ENCODE data around the gene PTPRB.

The PTPRB gene

GRCh38 chr12:70590549-70591226 is 46.5 kb downstream of the PTPRB start:
- DNase-seq, result no peak

GRCh38 chr12:70590051-70590450 is 47.2 kb downstream of the PTPRB start:
- DNase-seq, result peak; percentile 58

GRCh38 chr12:70584332-70584731 is 52.9 kb downstream of the PTPRB start:
- no peak for DNase-seq

DNA sequence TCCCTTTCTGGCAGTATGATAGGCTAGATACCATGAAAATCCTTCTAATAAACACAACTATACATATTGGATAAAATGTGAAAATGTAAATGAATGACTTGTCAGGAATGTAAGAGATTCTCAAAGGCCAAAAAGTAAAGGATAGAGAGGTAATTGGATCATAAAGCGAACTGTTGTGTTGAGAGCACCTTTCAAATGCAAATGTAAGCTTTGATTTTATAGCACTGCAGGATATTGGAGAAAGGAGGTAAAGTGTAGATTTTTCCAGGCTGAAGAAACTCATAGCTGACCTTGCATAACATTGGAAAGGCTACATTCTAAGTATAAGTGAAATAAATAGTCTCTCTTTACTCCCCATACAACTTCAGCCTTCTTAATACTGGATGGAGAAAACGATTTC is 54.0 kb downstream of the PTPRB start:
- no peak for DNase-seq

DNA sequence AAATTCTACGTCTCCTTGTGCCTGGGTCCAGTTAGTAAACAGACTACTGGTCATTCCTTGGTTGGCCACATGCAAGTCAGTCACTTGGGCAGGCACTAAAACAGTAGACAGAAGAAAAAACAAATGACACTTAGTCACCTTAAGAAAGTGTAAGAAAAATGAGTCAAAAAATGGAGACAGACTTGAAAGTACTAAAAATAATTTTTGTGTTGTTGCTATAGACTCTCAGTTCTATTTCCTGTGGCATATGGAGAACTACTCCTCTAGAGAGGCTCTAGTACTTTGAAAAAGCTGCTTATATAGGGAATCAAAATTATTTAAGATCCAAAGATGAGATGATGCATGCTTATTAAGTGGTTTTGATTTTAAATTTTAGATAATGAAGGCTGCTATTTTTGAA is 56.0 kb downstream of the PTPRB start:
- DNase-seq, result no peak

- no peak for DNase-seq
These were observed 60.0 kb downstream of the PTPRB start for GRCh38 chr12:70577283-70577634.

DNA sequence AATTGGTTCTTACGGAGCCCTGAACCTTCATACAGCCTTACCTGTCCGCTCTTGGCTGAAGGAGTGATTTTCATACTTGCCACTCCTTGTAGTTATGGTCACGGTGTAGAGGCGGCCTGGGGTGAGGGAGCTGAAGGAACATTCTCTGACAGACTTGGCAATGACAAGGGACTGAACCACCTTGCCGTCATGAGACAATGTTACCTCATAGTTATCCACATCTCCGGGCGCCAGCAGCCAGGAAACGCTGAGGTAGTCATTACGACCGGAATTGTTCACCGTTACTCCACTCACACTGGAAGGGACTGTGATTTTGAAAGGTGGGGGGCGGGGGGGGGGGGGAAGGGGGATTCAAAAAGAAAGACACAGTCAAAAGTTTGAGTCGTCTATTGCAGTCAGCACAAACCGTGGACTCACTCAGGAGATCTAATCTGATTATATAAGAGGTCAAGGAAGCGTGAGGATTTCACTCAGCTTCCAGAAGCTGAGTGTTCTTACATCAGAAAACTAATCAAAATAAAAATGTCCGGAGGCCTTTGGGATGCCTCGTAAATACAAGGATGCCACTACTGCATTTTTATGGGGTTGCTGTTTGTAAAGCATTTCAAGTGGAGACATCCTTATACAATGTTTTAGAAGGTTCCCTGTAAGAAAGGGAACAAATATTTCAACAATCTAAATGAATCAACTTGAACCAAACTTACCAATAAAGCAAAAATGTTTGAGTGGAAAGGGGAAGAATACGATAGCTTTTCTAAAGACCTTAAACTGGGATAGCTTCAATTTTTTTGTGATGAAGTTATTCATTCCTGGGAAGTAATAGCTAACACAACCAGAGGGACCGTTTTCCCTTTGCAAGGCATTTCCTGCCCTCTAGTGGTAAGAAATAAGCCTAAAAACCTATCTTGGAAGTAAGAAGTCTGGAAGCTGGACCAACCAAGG is 60.6 kb downstream of the PTPRB start:
- peak; percentile 7 for DNase-seq

GRCh38 chr12:70571705-70572268 is 65.4 kb downstream of the PTPRB start:
- no peak for DNase-seq

DNA sequence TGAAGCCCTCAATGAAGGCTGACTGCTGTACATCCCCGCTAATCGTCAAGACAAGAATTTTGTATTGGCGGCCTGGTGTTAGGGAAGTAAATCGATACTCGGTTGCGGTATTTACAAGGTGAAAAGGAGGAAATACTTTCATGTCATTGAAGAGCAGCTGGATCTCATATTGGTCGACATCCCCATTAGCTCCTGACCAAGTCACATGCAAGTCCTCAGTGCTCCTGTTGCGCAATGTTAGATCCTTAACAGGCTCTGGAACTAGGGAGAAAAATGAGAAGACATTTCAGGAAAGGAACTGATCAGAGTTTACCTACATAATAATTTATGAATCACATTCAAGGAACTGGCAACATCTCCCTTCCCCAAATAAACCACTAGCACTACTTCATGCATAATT is 66.2 kb downstream of the PTPRB start:
- DNase-seq, result no peak

GRCh38 chr12:70561550-70561949 is 75.7 kb downstream of the PTPRB start:
- no peak for DNase-seq

GRCh38 chr12:70560671-70561070 is 76.6 kb downstream of the PTPRB start:
- no peak for DNase-seq

DNA sequence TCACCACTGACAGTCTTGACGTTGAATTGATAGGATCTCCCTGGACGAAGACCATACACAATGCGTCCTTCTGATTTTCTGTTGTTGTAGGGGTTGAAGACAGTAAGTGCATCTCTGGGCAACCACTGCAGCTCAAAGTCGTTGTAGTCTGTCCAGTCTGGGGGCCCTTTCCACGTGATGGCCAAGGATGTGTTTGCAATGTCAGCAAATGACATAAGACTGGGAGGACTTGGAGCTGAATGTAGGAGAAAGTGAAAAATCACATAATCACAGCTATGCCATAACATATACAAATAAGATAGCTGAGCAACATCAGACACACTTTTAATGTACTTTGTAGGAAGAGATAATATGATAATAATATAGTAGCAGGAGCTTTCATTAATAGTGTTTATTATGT is 77.8 kb downstream of the PTPRB start:
- DNase-seq, result no peak

- DNase-seq, result no peak
These were observed 79.5 kb downstream of the PTPRB start for GRCh38 chr12:70557583-70558191.

DNA sequence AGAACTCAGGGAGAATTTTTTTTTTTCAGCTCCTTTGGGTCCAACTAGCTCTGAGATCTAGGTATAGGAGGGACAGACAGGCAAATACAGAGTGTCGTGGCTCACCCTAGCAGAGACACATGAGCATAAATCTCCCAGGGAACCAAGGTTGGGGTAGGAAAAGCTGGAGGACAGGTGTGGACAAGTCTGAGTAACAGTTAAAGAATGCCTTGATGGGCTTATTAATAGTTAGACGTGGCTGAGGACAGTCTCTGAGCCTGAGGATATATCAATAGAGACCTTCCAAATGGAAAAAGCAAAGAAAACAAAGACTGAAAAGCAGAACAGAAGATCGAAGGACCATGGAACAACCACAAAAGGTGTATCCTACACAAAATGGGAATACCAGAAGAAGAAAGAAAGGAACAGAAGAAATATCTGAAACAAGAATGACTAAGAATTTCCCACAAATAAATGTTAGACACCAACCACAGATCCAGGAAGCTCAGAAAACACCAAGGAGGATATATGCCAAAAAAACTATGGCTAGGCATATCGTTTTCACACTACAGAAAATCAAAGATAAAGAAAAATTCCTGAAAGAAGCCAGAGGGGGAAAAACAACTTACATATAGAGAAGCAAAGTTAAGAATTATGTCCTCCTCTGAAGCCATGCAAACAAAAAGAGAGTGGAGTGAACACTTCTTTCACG is 80.9 kb downstream of the PTPRB start:
- no peak for DNase-seq

- no peak for DNase-seq
These were observed 82.1 kb downstream of the PTPRB start for GRCh38 chr12:70555081-70555480.

DNA sequence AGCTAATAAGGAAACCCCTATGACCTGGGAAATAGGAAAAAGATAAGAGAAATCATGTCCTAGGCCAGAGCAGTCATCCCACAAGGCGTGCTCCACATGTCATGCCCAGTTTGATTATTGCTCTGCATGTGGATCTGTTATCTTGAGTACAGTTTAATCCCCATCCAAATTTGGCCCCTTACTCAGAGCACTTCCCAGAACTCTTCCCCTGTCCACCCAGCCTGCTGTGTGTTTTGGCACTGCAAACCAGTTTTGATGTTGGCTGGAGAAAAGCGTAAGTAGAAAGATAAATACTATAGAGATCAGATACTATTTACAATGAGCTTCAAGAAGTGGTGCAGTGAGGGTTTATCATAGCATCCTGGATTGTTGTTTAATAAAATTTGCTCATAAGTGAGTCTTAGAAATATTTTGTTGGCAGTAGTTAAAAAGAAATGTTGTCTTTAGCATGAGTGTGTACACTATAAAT is 83.8 kb downstream of the PTPRB start:
- no peak for DNase-seq

DNA sequence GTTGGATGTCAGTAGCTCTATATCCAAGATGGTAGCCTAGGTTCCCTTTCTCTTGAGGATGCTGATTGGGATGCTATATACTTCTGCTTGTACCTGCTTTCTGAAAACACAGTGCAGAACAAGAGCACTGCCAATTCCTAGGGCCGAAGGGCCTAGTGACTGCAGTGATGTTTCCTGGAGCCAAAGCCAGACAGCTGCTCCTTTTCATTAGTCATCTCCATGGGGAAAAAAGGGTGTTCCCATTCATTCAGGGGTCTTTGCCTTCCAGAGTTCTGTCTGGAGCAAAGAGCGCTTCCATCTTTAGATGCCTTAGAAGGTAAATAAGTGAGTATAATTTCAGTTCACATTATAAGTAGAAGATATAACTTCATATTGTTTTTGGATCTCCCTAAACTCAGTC is 85.5 kb downstream of the PTPRB start:
- no peak for DNase-seq

DNA sequence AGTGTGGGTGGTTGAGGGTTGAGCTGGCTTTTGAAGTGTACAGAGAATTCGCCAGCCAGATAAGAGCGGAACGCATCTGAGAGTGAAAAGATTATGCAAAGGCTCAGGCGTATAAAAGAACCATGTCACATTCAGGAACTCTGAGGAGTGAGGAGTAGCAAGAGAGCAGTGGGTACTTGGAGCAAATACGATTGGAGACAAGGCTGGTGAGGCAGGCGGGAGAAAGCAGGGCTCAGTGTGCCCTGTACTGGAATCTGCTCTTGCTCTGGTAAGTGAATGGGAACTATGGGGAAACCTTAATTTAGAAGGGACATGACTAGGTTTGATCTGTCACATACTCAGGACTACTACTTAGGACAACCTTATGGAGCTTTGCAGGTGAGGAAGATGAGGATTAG is 87.0 kb downstream of the PTPRB start:
- DNase-seq, result no peak

DNA sequence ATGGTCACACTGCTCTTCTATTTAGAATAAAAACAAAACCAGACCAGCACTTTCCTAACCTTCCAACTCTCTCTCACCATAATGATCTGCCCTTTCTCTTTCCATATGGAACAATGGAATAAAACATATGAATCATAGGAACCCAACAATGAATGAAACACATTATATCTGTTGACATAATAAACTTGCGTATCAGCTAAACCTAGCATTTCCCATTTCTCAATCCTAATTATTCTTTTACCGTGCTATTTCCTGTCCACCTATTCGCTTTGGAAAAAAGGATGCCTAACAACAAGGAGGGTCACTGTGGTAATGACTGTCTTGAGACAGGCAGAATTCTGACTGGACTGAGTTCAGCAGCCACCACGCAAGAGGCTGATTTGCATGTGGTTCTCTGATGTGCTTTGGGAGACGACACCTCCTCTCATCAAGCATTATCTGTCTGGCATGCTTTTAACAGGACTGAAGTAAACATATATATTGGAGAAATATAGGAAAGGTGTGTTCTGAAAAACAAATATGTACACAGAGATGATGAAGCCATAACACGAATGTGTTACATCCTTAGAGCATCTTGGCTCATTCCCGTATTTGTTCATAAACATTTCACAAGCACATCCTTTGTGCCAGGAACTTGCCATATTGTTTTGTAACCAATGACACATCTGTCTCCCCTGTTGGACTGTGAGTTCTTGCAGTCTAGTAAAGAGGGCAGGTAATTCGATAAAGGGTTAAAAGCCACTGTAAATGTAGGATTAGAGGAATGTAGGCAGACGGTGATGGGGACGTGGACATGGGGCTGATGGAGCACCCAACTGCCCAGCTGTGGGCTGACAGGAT is 87.7 kb downstream of the PTPRB start:
- no peak for DNase-seq

- DNase-seq, result no peak
These were observed 93.8 kb downstream of the PTPRB start for GRCh38 chr12:70543444-70543843.

GRCh38 chr12:70540996-70541395 is 96.2 kb downstream of the PTPRB start:
- no peak for DNase-seq

DNA sequence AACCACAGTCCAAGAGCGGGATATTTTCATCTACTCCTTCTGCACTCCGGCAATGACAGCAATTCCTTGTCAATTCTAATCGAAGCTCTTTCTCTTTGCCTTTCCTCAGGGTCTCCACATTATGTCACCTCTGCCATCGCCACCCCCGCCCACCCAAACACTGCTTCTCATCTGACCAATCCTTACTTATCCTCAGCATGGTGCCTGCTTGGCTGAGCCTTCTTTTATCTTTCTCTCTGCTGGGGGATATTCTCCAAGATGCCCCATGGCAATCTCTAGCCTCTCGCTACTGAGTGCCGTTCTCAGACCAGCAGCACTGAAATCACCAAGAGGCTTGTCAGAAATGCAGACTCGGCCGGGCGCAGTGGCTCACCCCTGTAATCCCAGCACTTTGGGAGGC is 100.6 kb downstream of the PTPRB start:
- DNase-seq, result no peak

All from CD4-positive, alpha-beta T cell treated with Interleukin-17A for 4 hours (primary cell).